ENCODE results near the gene MGA. TPM values are rescaled to one million over a fixed set of nuclear protein-coding genes. Genes with fewer than 3 reads are reported as not detected.

MGA gene
- polyA plus RNA-seq, 1 donor (not counting 4 experiments of a cell fraction or from before 2014, with no cell fraction given) = 6.3 TPM

DNA sequence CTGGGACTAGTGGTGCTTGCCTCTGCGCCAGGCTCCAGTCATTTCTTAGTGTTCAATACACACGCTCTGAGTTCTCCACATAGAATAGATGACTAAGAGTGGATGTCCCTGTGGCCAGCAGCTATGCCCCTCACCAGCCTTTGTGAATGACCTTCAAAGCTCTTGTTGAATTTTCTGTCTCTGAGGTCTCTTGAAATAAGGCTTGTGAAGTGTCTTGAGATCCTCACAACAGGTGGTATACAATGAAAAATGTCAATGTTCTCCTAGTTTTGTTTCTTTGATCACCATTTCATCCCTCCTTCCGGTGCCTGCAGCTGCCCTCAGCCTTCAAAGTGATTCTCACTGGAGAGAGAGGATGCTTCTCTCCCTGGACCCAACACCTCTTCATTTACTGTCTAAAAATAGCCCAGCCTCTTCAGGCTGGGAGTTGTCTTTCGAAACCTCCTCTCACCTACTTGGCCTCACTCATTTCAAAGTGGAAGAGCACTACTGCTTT is 119.5 kb downstream of the MGA start:
- H3K9me1 ChIP-seq (ENCODE audit: control insufficient read depth, extremely low read depth, insufficient read depth, low read length) = no peaks in the 10 kb centered on the region
- dilution Hi-C loops (cut with MboI; ENCODE audit: extremely low pct_ligation_motif_present, low sequenced_read_pairs) = no loop called here
- H3K9ac ChIP-seq (ENCODE audit: control insufficient read depth, extremely low read depth, insufficient read depth, low read length) = peak overlapping the region; percentile 25
- H3K27me3 ChIP-seq (ENCODE audit: control insufficient read depth, extremely low read depth, insufficient read depth, low read length) = no peaks in the 10 kb centered on the region
- peaks cover 92% of the 10 kb centered on the region for H3K79me2 ChIP-seq (ENCODE audit: control insufficient read depth, insufficient read depth, low read length)
- H3K4me2 ChIP-seq (ENCODE audit: control insufficient read depth, extremely low read depth, insufficient read depth, low read depth, low read length) = peak overlapping the region; percentile 30
- DNase-seq (ENCODE audit: low read depth, low spot score) (no peak), FAIRE-seq (peak; percentile 55)
- H2AFZ ChIP-seq (ENCODE audit: control insufficient read depth, low read length) = no peak overlapping the region
- TF ChIP-seq, protein P1, sequence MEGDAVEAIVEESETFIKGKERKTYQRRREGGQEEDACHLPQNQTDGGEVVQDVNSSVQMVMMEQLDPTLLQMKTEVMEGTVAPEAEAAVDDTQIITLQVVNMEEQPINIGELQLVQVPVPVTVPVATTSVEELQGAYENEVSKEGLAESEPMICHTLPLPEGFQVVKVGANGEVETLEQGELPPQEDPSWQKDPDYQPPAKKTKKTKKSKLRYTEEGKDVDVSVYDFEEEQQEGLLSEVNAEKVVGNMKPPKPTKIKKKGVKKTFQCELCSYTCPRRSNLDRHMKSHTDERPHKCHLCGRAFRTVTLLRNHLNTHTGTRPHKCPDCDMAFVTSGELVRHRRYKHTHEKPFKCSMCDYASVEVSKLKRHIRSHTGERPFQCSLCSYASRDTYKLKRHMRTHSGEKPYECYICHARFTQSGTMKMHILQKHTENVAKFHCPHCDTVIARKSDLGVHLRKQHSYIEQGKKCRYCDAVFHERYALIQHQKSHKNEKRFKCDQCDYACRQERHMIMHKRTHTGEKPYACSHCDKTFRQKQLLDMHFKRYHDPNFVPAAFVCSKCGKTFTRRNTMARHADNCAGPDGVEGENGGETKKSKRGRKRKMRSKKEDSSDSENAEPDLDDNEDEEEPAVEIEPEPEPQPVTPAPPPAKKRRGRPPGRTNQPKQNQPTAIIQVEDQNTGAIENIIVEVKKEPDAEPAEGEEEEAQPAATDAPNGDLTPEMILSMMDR (optimal IDR thresholded peaks at IDR 0.05 in 1 of 3, IDR thresholded peaks at IDR 0.05 in 1 of 3, conservative IDR thresholded peaks at IDR 0.05 in 1 of 3; ENCODE audit: extremely low read depth in 1 of 3, insufficient read depth in 2 of 3, low read length in 3 of 3) = no peak
- TF ChIP-seq EZH2 (IDR thresholded peaks at IDR 0.05; ENCODE audit: low read length) = no peak
- H3K4me3 ChIP-seq (ENCODE audit: control insufficient read depth in 2 of 3, extremely low read depth in 1 of 3, insufficient read depth in 2 of 3, low read depth in 1 of 3, low read length in 3 of 3) = peak overlapping the region in 1 of 3 experiments; percentile 7
- H3K9me3 ChIP-seq (ENCODE audit: control insufficient read depth, low read depth, low read length) = no peaks in the 10 kb centered on the region
- peaks cover 0 to 5% of the 10 kb centered on the region in 2 experiments for H3K36me3 ChIP-seq (ENCODE audit: control insufficient read depth in 2 of 2, extremely low read depth in 1 of 2, insufficient read depth in 2 of 2, low read length in 2 of 2)
- no peaks in the 10 kb centered on the region for H4K20me1 ChIP-seq (ENCODE audit: control insufficient read depth, extremely low read depth, insufficient read depth, low read length)
- H3K4me1 ChIP-seq (ENCODE audit: control insufficient read depth, extremely low read depth, insufficient read depth, low read length) = peaks cover 66% of the 10 kb centered on the region
- peak overlapping the region; percentile 63 for H3K27ac ChIP-seq (ENCODE audit: control insufficient read depth, insufficient read depth, low read length)

DNA sequence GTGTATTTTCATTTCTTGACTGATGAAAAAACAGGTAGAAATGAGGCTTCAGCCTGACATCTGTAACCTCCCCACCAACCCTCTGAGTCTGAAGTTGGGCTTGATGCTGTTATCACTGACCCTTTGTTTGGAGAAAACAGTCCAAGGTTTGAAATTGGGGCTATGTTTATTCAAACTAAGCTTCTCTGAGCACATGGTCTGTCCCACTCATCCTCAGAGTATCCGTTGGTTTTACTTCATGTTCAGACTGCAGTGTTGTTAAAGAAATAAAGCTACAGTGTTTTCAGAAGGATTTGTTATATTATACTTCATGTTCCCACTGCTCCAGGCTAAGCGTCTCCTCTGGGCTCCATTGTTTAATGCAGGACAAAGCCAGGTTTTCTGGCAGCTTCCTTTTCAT is 120.1 kb downstream of the MGA start:
- no peak for FAIRE-seq
- Histone ChIP-seq H4K20me1 (ENCODE audit: control insufficient read depth, extremely low read depth, insufficient read depth, low read length) (no peaks in the 10 kb centered on the region), H3K27me3 (ENCODE audit: control insufficient read depth, extremely low read depth, insufficient read depth, low read length) (no peaks in the 10 kb centered on the region)

More for the DNA sequence above, 120.1 kb downstream of the MGA start:
- H3K9me1 ChIP-seq (ENCODE audit: control insufficient read depth, extremely low read depth, insufficient read depth, low read length) = no peaks in the 10 kb centered on the region
- no peaks in the 10 kb centered on the region for H3K9me3 ChIP-seq (ENCODE audit: control insufficient read depth, low read depth, low read length)
- peak overlapping the region in 2 of 3 experiments; percentile 7 to 14 for H3K4me3 ChIP-seq (ENCODE audit: control insufficient read depth in 2 of 3, extremely low read depth in 1 of 3, insufficient read depth in 2 of 3, low read depth in 1 of 3, low read length in 3 of 3)
- dilution Hi-C loops (cut with MboI; ENCODE audit: extremely low pct_ligation_motif_present, low sequenced_read_pairs) = no loop called here
- H3K79me2 ChIP-seq (ENCODE audit: control insufficient read depth, insufficient read depth, low read length) = peaks cover 94% of the 10 kb centered on the region
- DNase-seq (ENCODE audit: low read depth, low spot score) = no peak
- peak overlapping the region; percentile 30 for H3K4me2 ChIP-seq (ENCODE audit: control insufficient read depth, extremely low read depth, insufficient read depth, low read depth, low read length)
- peak overlapping the region; percentile 63 for H3K27ac ChIP-seq (ENCODE audit: control insufficient read depth, insufficient read depth, low read length)
- TF ChIP-seq EZH2 (IDR thresholded peaks at IDR 0.05; ENCODE audit: low read length) = no peak
- TF ChIP-seq, protein P1 (optimal IDR thresholded peaks at IDR 0.05 in 1 of 3, IDR thresholded peaks at IDR 0.05 in 1 of 3, conservative IDR thresholded peaks at IDR 0.05 in 1 of 3; ENCODE audit: extremely low read depth in 1 of 3, insufficient read depth in 2 of 3, low read length in 3 of 3) = no peak
- H2AFZ ChIP-seq (ENCODE audit: control insufficient read depth, low read length) = no peak overlapping the region
- H3K4me1 ChIP-seq (ENCODE audit: control insufficient read depth, extremely low read depth, insufficient read depth, low read length) = peaks cover 67% of the 10 kb centered on the region
- peak overlapping the region; percentile 25 for H3K9ac ChIP-seq (ENCODE audit: control insufficient read depth, extremely low read depth, insufficient read depth, low read length)
- peaks cover 0 to 5% of the 10 kb centered on the region in 2 experiments for H3K36me3 ChIP-seq (ENCODE audit: control insufficient read depth in 2 of 2, extremely low read depth in 1 of 2, insufficient read depth in 2 of 2, low read length in 2 of 2)

All from keratinocyte (primary cell).